ENCODE measurements around the gene CRISP1.
"Not testable (repeated sequence)": the region's sequence is repeated elsewhere in the genome, so short reads cannot be mapped to it uniquely, and the experiment has no call there.

Gene CRISP1

DNA sequence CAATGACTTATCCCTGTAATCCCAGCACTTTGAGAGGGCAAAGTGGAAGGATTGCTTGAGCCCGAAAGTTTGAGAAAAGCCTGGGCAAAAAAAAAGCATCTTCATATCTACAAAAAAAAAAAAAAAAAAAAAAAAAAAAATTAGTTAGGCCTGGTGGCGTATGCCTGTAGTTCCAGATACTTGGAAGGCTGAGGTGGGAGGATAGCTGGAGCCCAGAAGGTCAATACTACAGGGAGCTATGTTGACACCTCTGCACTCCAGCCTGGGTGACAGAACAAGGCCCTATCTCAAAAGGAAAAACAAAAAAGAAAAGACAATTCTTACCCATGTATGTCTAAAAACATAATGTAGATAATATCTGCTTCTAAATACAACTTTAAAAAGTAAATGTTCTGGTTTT, 27.2 kb downstream of the CRISP1 start:
- DNase-seq, result no peak

DNA sequence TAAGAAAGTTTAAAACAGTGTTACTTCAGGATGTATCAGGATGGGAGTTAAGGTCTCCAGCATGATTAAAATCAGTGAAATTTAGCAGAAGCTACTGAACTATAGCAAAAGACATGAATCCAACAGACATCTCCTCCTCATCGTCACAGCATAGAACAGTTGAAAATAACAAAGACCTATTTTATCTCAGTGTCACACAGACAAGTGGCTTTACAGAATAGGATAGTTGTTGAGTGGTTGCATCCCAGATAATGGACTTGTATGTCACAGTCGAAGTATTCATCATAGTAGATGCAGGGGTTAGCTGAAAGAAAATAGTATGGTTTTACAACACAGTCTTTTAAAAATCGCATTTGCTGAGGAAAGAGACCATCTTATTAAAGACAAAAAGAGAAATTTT, 31.2 kb downstream of the CRISP1 start:
- DNase-seq, result no peak

GRCh38 chr6:49833386-49833785, 32.9 kb downstream of the CRISP1 start:
- DNase-seq, result no peak

GRCh38 chr6:49826743-49827406, 39.5 kb downstream of the CRISP1 start:
- no peak for DNase-seq

- no peak for DNase-seq
These were observed 51.2 kb downstream of the CRISP1 start for GRCh38 chr6:49815166-49815565.

- no peak for DNase-seq
These were observed 53.1 kb downstream of the CRISP1 start for GRCh38 chr6:49813248-49813647.

DNA sequence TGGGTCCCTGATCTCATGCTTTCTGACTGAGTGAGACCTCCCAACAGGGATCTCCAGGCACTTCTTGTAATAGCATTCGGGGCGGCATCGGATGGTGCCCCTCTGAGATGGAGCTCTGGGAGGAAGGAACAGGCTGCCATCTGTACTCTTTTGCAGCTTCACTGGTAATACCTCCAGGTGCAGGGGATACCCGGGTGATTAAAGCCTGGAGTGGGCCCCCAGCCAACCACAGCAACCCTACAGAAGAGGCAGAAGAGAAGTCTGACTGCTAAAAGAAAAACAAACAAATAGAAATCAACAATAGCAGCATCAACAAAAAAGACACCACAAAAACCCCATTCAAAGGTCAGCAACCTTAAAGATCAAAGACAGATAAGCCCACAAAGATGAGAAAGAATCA, 60.2 kb downstream of the CRISP1 start:
- no peak for DNase-seq

GRCh38 chr6:49805246-49805645, 61.1 kb downstream of the CRISP1 start:
- DNase-seq, result no peak

- DNase-seq, result no peak
These were observed 64.8 kb downstream of the CRISP1 start for GRCh38 chr6:49801525-49801924.

DNA sequence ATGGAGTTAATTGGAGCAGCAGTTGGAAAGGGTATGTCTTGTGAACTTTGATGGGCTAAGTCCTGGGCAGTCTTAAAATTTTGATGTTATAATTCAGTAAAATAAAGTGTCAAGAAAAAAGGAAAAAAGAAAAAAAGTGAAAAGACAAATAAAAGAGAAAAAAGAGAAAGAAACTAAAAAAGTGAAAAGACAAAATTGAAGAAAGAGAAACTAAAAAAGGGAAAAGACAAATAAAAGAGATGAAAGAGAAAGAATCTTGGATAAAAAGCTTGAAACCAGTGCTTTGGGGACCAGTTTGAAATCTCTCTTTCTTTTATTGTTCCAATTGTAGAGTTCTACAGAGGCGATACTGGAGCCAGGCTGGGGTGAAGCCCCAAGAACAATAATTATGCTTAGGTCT, 67.2 kb downstream of the CRISP1 start:
- no peak for DNase-seq

GRCh38 chr6:49796842-49797455, 69.4 kb downstream of the CRISP1 start:
- not testable (repeated sequence) for DNase-seq

- no peak for DNase-seq
These were observed 76.0 kb downstream of the CRISP1 start for GRCh38 chr6:49790341-49790740.

DNA sequence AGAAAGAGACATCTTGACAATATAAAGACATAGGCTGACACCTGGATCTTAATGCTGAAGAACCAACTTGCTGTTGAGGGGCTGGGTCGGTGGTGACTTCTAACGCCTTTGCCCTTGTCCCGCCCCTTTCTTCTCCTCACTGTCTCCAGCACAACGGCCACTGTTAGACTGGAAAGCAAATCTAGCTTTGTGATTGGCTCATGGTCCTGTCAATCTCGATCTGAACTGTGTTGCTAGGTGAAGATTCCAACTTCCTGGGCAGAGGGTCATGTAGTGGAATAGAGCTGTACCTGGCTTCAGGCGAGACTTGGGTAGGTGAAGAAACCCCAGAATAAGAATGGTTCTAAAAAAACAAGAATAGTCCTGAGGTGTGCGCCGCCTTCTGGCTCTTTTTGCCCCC, 79.2 kb downstream of the CRISP1 start, which contains the start of gene PGK2:
TSS of gene PGK2 (minus strand) at position 110 of the 400 bp plus-strand sequence. CDS start at position 12, 98 bp downstream.
- no peak for DNase-seq

GRCh38 chr6:49784272-49784671, 82.1 kb downstream of the CRISP1 start:
- no peak for DNase-seq

Data from cortex of kidney (tissue), 1 donor.